Loucy (cell line): ENCODE measurements around the gene SMURF2.

ENCODE experiments used
- EZH2phosphoT487 ChIP-seq: fragments of 200-600 bp; IDR thresholded peaks from 2 replicates; pipeline ENCODE4 v1.6.1; 2018; ENCODE audit warnings: antibody characterized with exemption, mild to moderate bottlenecking, moderate library complexity, borderline replicate concordance
- TF ChIP-seq, protein P1 (sequence below): fragments of 200-600 bp; sonication (generic); conservative IDR thresholded peaks from 2 replicates; pipeline ENCODE4 v1.5.1; 2014; ENCODE audit warnings: mild to moderate bottlenecking, antibody characterized with exemption, low read length

DNA sequence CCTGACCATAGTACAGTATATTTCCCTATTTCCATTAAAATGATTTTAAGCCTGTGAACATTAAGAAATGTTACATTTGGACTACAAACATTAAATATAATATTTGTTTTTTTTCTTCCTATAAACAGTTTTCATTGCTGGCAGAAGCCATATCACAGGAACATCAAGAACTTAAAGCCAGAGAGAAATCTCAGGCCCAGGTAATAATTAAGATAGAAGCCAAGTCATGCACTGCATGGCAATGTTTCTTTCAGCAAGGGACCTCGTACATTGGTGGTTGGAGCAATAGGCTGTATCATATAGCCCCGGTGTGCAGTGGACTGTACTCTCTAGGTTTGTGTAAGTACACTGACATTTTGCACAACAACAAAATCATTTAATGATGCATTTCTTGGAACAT lies 125.2 kb downstream of the SMURF2 start:
- TF ChIP-seq, protein P1, sequence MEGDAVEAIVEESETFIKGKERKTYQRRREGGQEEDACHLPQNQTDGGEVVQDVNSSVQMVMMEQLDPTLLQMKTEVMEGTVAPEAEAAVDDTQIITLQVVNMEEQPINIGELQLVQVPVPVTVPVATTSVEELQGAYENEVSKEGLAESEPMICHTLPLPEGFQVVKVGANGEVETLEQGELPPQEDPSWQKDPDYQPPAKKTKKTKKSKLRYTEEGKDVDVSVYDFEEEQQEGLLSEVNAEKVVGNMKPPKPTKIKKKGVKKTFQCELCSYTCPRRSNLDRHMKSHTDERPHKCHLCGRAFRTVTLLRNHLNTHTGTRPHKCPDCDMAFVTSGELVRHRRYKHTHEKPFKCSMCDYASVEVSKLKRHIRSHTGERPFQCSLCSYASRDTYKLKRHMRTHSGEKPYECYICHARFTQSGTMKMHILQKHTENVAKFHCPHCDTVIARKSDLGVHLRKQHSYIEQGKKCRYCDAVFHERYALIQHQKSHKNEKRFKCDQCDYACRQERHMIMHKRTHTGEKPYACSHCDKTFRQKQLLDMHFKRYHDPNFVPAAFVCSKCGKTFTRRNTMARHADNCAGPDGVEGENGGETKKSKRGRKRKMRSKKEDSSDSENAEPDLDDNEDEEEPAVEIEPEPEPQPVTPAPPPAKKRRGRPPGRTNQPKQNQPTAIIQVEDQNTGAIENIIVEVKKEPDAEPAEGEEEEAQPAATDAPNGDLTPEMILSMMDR: no peak
- no peak for TF ChIP-seq EZH2phosphoT487
